HCT116 (cell line): ENCODE results near the gene LYPD8.

Experiments used
- CBX3 ChIP-seq: IDR thresholded peaks from 2 replicates; pipeline ENCODE4 v1.6.1; 2012; ENCODE audit warnings: low read depth
- CEBPB ChIP-seq: IDR thresholded peaks from 2 replicates; pipeline ENCODE4 v1.6.1; 2012; ENCODE audit warnings: low read depth
- CTCF ChIP-seq, 3 experiments: fragments of 200-600 bp in 1 of 3; sonication (generic) in 1 of 3; IDR thresholded peaks in 2 of 3; conservative IDR thresholded peaks in 1 of 3; 2 replicates each; pipeline ENCODE4 v1.5.1; 2012 to 2017; ENCODE audit warnings: low read depth in 2 of 3, low read length in 2 of 3, antibody characterized with exemption in 1 of 3, borderline replicate concordance in 1 of 3, control low read depth in 1 of 3, mild to moderate bottlenecking in 1 of 3, mixed read lengths in 1 of 3, mixed run types in 1 of 3, moderate library complexity in 1 of 3; ENCODE audit not compliant: insufficient read depth in 1 of 3
- EZH2 ChIP-seq: fragments of 200-600 bp; sonication (generic); IDR thresholded peaks from 2 replicates; pipeline ENCODE4 v1.6.1; 2017; ENCODE audit warnings: antibody characterized with exemption, mixed run types
- JUND ChIP-seq: IDR thresholded peaks from 2 replicates; pipeline ENCODE4 v1.6.1; 2012
- MAX ChIP-seq: IDR thresholded peaks from 2 replicates; pipeline ENCODE4 v1.6.1; 2012
- POLR2A ChIP-seq: IDR thresholded peaks from 2 replicates; pipeline ENCODE4 v1.7.0; 2011; ENCODE audit warnings: borderline replicate concordance; ENCODE audit not compliant: insufficient read depth, insufficient read length; ENCODE audit errors: extremely low read depth
- POLR2AphosphoS5 ChIP-seq: IDR thresholded peaks from 2 replicates; pipeline ENCODE4 v1.6.1; 2011; ENCODE audit warnings: mild to moderate bottlenecking, low read depth, low read length, moderate library complexity
- RAD21 ChIP-seq: IDR thresholded peaks from 2 replicates; pipeline ENCODE4 v1.6.1; 2012; ENCODE audit warnings: low read depth, mild to moderate bottlenecking
- REST ChIP-seq: IDR thresholded peaks from 2 replicates; pipeline ENCODE4 v1.6.1; 2012; ENCODE audit warnings: low read depth
- SIN3A ChIP-seq: IDR thresholded peaks from 2 replicates; pipeline ENCODE4 v1.6.1; 2012; ENCODE audit warnings: low read depth
- SRF ChIP-seq: IDR thresholded peaks from 2 replicates; pipeline ENCODE4 v1.6.1; 2012; ENCODE audit warnings: low read depth
- TCF7L2 ChIP-seq: IDR thresholded peaks from 2 replicates; pipeline ENCODE4 v1.7.0; 2011; ENCODE audit warnings: borderline replicate concordance, inconsistent platforms; ENCODE audit not compliant: insufficient read depth, insufficient read length; ENCODE audit errors: extremely low read depth
- ZFX ChIP-seq: fragments of 450-650 bp; IDR thresholded peaks from 2 replicates; pipeline ENCODE4 v1.6.1; 2017

GRCh38 chr1:248733566-248733965 is 22.0 kb downstream of the LYPD8 start:
- no peak for TF ChIP-seq SRF
- no peak for TF ChIP-seq POLR2AphosphoS5
- no peak for TF ChIP-seq SIN3A
- TF ChIP-seq CTCF (IDR thresholded peaks at IDR 0.05 in 2 of 3, conservative IDR thresholded peaks at IDR 0.05 in 1 of 3; ENCODE audit: borderline replicate concordance in 1 of 3, insufficient read depth in 1 of 3, low read depth in 2 of 3, low read length in 2 of 3): no peak
- no peak for TF ChIP-seq EZH2
- TF ChIP-seq REST: no peak
- TF ChIP-seq CBX3: no peak
- TF ChIP-seq POLR2A: no peak
- TF ChIP-seq JUND: no peak
- no peak for TF ChIP-seq TCF7L2
- TF ChIP-seq CEBPB: no peak
- no peak for TF ChIP-seq RAD21
- TF ChIP-seq ZFX: no peak
- no peak for TF ChIP-seq MAX
